ENCODE data around the gene CLIP2. TPM values are rescaled to one million over a fixed set of nuclear protein-coding genes. Genes with fewer than 3 reads are reported as not detected.

The CLIP2 gene
- total RNA-seq, 1 experiment from 2014 or later, result 39.9 TPM

DNA sequence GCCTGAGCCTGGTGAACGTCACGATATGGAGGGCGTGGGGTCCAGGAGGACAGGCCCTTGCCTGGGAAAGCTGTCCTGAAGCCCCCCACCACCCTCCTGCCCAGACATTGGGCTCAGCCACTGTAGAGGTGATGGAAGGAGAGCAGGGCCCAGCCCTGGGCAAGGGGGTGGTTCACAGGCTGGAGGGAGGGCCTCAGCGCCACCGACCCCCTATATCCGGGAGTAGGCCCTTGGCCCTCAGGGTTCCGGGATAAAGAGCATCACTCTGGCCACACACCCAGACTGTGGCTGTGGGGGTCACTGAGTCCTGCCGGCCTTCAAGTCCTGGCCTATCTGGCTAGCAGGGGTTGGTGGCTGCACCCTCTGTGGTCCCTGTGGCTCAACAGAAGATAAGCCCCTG lies 109.2 kb downstream of the CLIP2 start:
- Histone ChIP-seq H3K4me1 (ENCODE audit: control insufficient read depth, insufficient read depth, low read length) (no peaks in the 10 kb centered on the region), H3K9me3 (ENCODE audit: control insufficient read depth, insufficient read depth, low read depth, low read length) (no peaks in the 10 kb centered on the region), H3K27ac (ENCODE audit: low read length) (no peak overlapping the region), H3K27me3 (ENCODE audit: control insufficient read depth, insufficient read depth, low read length) (no peaks in the 10 kb centered on the region), H3K4me3 (ENCODE audit: low read depth in 2 of 2, low read length in 2 of 2) (no peak overlapping the region), H3K36me3 (ENCODE audit: control insufficient read depth, insufficient read depth, low read length) (no peaks in the 10 kb centered on the region)
- no peak for DNase-seq (ENCODE audit: low read depth, low spot score)
- ChIA-PET CTCF (interaction anchor here (0.5 kb wide), 1 partner anchor 295 kb away, joined by 6 read pairs; no protein-coding TSS in a partner anchor), POLR2A (no interaction called here)
- ATAC-seq, result no peak
- in situ Hi-C loops (cut with HindIII; ENCODE audit: low pct_unique_long_range_greater_than_20kb, low sequenced_read_pairs), result no loop called here
- BruUV-seq (replicated peaks), result no TSS peak
- intact Hi-C loops (cut with micrococcal nuclease; ENCODE audit: unreplicated experiment), result no loop called here
- no peak for TF ChIP-seq POLR2AphosphoS5 (IDR thresholded peaks at IDR 0.05; ENCODE audit: low read depth, low read length)
- no peak for TF ChIP-seq REST (IDR thresholded peaks at IDR 0.05; ENCODE audit: insufficient read depth in 1 of 2, low read depth in 2 of 2, low read length in 1 of 2)
- TF ChIP-seq TCF7L2 (IDR thresholded peaks at IDR 0.05; ENCODE audit: low read depth, low read length), result no peak
- no peak for TF ChIP-seq SIN3A (IDR thresholded peaks at IDR 0.05; ENCODE audit: borderline replicate concordance, insufficient read depth, low read depth, low read length)
- TF ChIP-seq, protein P1, sequence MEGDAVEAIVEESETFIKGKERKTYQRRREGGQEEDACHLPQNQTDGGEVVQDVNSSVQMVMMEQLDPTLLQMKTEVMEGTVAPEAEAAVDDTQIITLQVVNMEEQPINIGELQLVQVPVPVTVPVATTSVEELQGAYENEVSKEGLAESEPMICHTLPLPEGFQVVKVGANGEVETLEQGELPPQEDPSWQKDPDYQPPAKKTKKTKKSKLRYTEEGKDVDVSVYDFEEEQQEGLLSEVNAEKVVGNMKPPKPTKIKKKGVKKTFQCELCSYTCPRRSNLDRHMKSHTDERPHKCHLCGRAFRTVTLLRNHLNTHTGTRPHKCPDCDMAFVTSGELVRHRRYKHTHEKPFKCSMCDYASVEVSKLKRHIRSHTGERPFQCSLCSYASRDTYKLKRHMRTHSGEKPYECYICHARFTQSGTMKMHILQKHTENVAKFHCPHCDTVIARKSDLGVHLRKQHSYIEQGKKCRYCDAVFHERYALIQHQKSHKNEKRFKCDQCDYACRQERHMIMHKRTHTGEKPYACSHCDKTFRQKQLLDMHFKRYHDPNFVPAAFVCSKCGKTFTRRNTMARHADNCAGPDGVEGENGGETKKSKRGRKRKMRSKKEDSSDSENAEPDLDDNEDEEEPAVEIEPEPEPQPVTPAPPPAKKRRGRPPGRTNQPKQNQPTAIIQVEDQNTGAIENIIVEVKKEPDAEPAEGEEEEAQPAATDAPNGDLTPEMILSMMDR (IDR thresholded peaks at IDR 0.05), result no peak

- intact Hi-C loops (cut with micrococcal nuclease; ENCODE audit: unreplicated experiment) (no loop called here), in situ Hi-C loops (cut with HindIII; ENCODE audit: low pct_unique_long_range_greater_than_20kb, low sequenced_read_pairs) (no loop called here)
- BruUV-seq (replicated peaks), result no TSS peak
- no peaks in the 10 kb centered on the region for H3K27me3 ChIP-seq (ENCODE audit: control insufficient read depth, insufficient read depth, low read length)
- ATAC-seq (no peak), DNase-seq (ENCODE audit: low read depth, low spot score) (no peak)
- TF ChIP-seq, protein P1 (IDR thresholded peaks at IDR 0.05), result no peak
- no peak for TF ChIP-seq REST (IDR thresholded peaks at IDR 0.05; ENCODE audit: insufficient read depth in 1 of 2, low read depth in 2 of 2, low read length in 1 of 2)
- no peak for TF ChIP-seq POLR2AphosphoS5 (IDR thresholded peaks at IDR 0.05; ENCODE audit: low read depth, low read length)
- TF ChIP-seq TCF7L2 (IDR thresholded peaks at IDR 0.05; ENCODE audit: low read depth, low read length), result no peak
- no peak for TF ChIP-seq SIN3A (IDR thresholded peaks at IDR 0.05; ENCODE audit: borderline replicate concordance, insufficient read depth, low read depth, low read length)
- H3K4me3 ChIP-seq (ENCODE audit: low read depth in 2 of 2, low read length in 2 of 2), result no peak overlapping the region
- no peaks in the 10 kb centered on the region for H3K4me1 ChIP-seq (ENCODE audit: control insufficient read depth, insufficient read depth, low read length)
- H3K9me3 ChIP-seq (ENCODE audit: control insufficient read depth, insufficient read depth, low read depth, low read length), result no peaks in the 10 kb centered on the region
- POLR2A ChIA-PET, result interaction anchor here (0.6 kb wide), 1 partner anchor 198 kb away, joined by 4 read pairs; no protein-coding TSS in a partner anchor
- CTCF ChIA-PET, result no interaction called here
- no peak overlapping the region for H3K27ac ChIP-seq (ENCODE audit: low read length)
- no peaks in the 10 kb centered on the region; the same call in 1 of the 2 replicates for H3K36me3 ChIP-seq (ENCODE audit: control insufficient read depth, insufficient read depth, low read length)
Measured at GRCh38 chr7:74399006-74399405, 109.8 kb downstream of the CLIP2 start.

Measured in Panc1 (cell line).